ENCODE data around the gene AHNAK2.
A peak's percentile ranks its signal among the peaks of the same experiment; 100 is the strongest.

AHNAK2 gene

GRCh38 chr14:104936361-104937155 lies 41.6 kb downstream of the AHNAK2 start:
- no peak for DNase-seq

DNA sequence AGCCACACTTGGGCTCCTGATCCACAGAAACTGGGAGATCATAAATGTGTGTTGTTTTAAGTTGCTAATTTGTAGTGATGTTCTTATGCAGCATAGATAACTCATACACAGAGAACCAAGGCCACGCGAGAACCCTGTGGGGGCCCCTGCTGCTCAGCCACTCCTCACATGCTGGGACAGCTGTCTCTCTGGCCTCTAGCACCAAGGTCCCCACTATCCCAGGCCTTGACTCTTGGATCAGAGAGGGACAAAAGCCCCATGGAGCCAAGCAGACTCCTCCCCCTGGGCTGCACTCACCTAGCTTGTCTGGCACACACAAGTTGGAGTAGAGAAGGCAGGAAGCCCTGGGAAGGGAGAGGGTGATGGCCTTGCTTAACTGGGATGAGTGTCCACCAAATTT lies 42.2 kb downstream of the AHNAK2 start:
- no peak for DNase-seq

GRCh38 chr14:104935026-104935650 lies 43.0 kb downstream of the AHNAK2 start:
- DNase-seq = no peak

DNA sequence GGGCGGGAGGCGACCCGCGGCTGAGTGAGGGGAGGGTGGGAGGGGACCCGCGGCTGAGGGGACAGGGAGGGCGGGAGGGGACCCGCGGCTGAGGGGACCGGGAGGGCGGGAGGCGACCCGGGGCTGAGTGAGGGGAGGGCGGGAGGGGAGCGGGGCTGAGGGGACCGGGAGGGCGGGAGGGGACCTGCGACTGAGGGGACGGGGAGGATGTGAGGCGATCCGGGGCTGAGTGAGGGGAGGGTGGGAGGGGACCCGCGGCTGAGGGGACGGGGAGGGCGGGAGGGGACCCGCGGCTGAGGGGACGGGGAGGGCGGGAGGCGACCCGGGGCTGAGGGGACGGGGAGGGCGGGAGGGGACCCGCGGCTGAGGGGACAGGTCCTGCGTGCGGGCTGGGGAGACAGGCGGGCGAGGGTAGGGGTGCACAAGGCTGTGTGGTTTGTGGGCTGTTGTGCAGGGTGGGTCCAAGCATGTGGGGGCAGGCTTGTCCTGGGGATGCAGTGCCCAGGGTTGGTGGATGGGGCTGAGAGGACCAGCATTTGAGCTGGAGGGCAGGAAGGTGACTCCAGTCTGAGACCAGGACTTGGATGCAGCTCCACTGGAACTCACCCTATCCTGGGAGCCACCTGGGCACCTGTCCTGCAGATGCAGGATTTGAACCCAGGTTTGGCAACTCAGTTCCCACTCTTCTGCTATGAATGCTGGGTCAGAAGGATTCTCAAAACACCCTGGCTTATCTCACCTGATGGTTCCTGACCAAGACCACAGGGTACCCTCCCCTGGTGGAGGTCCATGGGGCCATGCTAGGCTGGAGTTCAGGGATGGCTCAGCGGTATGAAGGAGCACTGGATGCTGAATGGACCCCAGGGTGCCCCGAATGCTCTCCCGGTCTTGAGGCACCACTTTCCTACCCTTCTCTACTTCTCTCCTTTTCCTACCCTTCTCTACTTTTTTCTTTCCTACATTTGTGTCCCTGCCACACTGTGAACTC lies 44.1 kb downstream of the AHNAK2 start:
- no peak for DNase-seq

DNA sequence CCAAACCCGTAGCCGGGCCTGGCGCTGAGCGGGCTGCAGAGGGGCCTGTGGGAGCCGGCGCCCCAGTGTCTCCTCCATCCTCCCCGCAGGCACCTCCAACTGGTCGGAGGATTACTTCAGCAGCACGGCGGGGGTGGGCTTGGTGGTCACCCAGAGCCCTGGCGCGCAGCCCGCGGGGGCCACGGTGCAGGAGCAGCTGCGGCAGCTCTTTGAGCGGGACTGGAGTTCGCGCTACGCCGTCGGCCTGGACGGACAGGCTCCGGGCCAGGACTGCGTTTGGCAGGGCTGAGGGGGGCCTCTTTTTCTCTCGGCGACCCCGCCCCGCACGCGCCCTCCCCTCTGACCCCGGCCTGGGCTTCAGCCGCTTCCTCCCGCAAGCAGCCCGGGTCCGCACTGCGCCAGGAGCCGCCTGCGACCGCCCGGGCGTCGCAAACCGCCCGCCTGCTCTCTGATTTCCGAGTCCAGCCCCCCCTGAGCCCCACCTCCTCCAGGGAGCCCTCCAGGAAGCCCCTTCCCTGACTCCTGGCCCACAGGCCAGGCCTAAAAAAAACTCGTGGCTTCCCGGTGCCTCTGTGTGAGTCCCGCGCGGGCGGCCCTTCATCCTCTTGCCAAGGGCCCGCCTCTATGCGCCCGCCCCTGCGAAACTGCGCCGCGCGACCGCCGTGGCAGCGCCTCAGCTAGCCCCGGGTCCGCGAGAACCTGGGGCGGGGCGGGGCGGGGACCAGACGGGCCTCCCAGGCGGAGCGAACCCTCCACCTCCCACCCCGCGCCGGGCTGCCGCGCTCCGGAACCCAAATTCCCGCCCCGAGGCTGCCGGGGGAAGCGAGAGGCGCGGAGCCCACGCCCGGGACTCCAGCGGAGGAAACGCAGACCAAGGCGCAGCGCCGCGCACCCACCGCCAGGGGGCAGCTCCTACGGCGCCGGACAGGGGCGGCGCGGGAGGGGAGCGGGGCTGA lies 45.2 kb downstream of the AHNAK2 start:
- DNase-seq = peak; percentile 63

DNA sequence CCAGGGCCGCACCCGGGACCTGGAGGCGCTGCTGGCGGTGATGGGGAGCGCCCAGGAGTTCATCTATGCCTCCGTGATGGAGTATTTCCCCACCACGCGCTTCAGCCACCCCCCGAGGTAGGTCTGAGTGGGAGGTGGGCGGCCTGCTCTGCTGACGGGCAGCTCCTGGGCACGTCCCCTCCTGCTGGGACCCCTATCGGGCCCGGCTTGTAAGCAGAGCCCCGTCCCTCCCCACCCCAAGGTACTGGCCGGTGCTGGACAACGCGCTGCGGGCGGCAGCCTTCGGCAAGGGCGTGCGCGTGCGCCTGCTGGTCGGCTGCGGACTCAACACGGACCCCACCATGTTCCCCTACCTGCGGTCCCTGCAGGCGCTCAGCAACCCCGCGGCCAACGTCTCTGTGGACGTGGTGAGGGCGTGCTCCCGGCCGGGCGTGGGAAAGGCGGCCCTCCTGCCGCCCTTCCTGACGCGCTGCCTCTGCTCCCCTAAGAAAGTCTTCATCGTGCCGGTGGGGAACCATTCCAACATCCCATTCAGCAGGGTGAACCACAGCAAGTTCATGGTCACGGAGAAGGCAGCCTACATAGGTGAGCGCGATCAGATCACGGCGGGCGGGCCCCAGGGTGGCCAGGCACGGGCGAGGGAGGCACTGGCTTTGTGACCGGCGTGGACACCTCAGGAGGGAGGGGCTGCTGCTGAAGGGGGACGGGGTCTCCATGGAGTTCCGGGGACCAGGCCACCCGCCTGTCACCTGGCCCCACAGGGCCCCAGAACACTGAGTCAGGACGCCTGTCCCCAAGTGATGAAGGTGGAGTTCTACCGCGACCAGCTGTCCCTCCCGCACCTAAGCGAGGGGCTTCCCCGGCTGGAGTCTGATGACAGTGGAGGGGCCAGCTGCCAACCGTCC lies 46.2 kb downstream of the AHNAK2 start:
- no peak for DNase-seq

GRCh38 chr14:104931304-104931770 lies 46.8 kb downstream of the AHNAK2 start:
- DNase-seq = no peak

GRCh38 chr14:104930526-104931303 lies 47.5 kb downstream of the AHNAK2 start:
- DNase-seq = no peak

- no peak for DNase-seq
These were observed 48.6 kb downstream of the AHNAK2 start for GRCh38 chr14:104929268-104930230.

DNA sequence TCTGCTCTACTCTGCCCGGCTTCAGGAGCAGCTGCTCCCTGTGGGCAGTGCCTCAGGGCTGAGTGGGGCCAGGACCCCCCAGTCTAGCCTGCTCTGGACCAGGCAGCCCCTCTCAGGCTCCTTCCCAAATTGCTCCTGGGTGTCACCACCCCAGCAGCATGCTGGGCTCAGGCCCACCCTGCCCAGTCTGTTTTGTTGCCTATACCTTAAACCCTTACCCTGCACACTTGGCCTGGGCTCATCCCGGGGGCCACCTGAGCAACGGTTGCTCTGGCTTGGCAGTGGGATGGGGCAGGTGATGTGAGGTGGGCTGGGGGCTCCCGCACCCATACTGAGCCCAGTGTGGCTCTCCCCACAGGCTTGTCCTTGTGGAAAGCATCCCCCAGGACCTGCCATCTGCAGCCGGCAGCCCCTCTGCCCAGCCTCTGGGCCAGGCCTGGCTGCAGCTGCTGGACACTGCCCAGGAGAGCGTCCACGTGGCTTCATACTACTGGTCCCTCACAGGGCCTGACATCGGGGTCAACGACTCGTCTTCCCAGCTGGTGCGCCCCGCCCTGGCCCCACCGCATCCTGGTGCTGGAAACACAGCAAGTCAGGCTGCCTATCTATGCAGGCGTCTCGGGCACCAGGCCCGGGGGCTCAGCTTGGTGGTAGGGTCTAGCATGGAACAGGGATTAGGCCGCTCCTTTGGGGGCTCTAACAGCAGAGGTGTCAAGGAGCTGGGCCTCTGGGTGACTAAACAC lies 49.6 kb downstream of the AHNAK2 start:
- no peak for DNase-seq

DNA sequence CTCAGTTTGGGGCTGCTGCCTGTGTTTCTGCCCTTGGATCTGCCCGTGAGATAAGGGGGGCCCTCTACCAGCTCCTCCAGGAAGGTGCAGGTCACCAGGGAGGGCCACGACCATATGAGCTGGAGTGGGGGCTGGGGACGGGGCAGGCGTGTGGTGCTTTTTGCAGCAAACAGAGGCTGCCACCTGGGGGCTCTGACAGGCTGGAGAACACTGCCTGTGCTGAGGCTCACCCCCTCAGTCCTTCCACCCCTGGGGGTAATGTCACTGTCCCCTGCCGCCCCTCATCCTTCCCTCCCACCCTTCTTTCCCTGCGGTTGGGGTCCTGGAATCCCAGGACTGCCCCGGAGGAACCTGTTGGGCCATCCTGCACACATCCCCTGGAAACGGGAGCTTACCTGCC lies 50.3 kb downstream of the AHNAK2 start:
- DNase-seq = no peak

GRCh38 chr14:104927432-104927816 lies 50.8 kb downstream of the AHNAK2 start:
- DNase-seq = no peak

DNA sequence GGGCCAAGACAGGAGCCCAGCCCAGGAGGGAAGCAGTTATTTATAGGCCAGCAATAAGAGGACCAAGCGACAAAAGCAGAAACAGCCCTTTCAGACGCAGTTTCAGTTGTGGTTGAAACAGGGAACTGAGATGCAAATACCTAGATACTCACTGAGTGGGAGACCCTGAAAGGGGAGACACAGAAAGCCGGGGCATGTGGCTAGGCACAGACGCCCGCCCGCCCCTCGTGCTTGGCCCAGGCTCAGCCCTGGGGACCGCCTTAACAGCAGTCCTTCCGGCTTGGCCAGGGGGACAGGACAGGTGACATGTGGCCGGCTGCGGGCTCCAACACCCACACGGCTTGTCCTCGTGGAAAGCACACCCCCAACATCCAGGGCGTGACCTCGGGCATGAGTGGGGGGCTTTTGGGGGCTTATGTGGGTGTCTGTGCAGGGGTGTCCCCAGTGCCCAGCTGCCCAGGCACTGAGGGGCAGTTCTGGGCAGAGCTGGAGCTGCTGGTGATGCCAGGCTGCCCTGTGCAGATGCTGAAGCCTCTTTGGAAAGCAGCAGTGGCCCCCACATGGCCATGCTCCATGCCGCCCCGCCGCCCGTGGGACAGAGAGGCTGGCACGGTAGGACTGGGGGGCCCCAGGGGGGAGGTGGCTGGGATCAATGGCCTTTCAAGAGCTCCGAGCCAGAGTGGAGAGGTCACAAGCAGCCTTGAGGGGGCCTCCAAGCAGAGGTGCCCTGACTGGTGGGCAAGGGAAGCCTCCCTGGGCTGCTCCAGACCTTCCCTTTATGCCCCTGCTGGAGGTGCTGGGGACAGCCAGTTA lies 51.3 kb downstream of the AHNAK2 start:
- DNase-seq = no peak

DNA sequence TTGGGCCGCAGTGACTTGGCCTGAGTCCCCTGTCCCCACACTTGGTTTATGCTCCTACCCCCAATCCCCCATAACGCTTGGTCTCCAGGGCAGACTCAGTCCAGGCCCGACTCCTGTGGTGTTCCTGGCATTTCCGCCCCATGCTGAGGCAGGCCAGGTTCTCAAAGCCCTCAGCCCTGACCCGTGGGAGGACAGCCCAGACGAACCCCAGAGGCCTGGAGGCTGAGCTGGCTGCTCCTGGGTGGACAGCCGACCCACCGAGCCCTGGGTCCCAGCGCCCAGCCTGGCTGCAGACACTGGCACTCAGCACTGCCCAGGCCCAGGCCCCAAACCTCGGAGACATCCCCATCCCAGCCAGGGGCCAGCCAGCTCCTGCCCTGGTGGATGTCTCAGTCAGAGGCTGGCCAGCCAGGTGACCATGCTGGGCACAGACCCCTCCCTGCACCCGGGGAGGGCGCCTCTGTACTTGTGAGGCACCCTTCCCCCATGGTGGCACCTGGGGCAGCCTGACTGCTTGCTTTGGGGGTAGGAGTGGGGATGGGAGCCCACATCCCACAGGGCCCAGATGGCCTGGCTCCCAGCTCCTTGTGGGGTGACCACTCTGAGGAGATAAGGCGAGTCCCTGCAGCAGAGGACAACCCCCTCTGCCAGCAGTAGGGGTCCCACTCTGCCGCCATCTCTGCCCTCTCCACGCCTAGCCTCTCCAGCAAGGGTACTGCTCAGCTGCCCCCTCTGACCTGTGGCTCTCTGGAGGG lies 52.1 kb downstream of the AHNAK2 start:
- DNase-seq = no peak

- no peak for DNase-seq
These were observed 52.8 kb downstream of the AHNAK2 start for GRCh38 chr14:104925214-104925854.

Data from NCI-H1092 (cell line).